GM08714 (cell line): Measurements from ENCODE around the gene SPAG6.

Experiments used
- H3K4me3 ChIP-seq: fragments of 200-500 bp; sonication (Bioruptor generic); 2 replicates; pipeline ENCODE4 v1.5.1; 2014; ENCODE audit warnings: mild to moderate bottlenecking, low read length, inconsistent platforms
- ZNF274 ChIP-seq: IDR thresholded peaks from 2 replicates; pipeline ENCODE4 v1.6.1; 2012; ENCODE audit warnings: mild to moderate bottlenecking, low read depth, low read length

The SPAG6 gene

DNA sequence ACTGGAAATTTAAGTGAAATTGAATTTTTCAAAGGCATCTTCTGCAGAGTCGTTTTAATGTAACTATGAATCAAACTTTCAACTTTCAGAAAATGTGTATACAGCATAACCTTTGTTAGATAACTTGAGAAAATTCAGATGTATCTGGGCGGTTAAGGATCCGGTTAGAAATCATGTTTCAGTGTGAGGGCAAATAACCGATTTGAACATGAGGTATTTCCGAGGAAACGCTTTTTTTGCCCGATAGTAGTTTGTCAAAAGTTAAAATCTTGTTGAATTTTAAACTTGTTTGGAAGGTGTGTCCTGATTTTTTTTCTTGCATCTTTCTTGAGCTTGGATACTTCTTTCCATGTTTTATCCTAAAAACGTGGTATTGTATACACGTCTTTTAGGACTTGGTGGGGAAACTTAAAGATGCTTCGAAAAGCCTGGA, 25.7 kb upstream of the SPAG6 start:
- TF ChIP-seq ZNF274 = no peak
- H3K4me3 ChIP-seq = peak overlapping the region; percentile 89

DNA sequence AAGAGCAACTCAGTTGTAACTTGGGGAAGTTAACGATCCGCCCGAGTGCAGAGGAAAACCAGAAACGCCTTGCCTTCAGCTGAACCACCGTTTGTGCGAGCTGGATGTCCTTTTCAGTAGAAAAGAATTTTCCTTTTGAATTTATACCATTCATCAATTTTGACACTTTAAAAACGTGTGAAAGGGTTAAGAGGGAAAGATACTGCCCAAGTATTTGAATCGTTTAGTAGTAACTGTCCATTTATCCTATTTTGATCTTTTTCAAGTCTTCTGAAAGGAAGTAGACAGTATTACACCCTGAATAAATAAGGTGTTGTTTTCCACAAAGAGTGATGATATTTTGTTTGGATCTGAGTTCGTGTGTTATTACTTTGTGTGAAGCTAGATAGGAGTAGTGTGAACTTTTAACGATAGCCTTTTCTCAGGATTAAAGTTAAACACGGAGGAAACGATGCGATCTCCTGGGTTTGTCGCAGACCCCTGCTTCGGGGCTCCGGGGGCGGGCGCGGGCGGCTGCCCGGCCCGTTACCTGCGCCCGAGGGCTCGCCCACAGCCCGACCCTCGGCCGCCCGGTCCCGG, 25.2 kb upstream of the SPAG6 start:
- peak overlapping the region; percentile 89 for H3K4me3 ChIP-seq
- no peak for TF ChIP-seq ZNF274

DNA sequence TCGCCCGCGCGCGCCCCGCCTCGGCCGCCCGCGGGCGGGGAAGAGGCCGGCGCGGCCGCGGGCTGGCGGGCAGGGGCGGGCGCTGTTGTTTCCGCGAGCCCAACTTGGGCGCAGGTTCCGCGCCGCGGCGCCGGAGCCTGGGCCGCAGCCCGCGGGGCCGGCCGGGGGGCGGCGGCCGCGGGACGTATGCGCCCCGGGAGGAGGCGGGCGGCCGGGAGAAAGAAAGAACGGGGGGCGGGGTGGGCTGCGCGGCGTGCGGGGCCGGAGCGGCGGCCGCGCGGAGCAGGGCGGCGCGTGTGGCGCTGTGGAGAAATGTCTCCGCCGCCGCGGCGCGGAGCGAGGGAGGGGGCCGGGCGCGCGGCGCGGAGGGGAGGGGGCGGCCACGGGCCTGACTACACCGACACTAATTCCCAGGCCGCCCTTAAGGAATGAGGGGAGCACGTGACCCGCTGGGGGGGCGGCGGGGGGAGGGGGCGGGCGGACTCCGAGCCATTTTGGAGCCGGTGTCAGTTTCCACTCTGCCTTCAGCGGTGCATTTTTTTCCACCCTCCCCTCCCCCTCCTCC, 24.6 kb upstream of the SPAG6 start, which contains the start of gene BMI1:
Gene BMI1, plus strand, starts transcription at position 509 of the 565 bp plus-strand sequence. CDS start 5,351 bp downstream, outside the sequence.
- peak within 1 kb of the TSS; percentile 89 for H3K4me3 ChIP-seq
- no peak for TF ChIP-seq ZNF274

DNA sequence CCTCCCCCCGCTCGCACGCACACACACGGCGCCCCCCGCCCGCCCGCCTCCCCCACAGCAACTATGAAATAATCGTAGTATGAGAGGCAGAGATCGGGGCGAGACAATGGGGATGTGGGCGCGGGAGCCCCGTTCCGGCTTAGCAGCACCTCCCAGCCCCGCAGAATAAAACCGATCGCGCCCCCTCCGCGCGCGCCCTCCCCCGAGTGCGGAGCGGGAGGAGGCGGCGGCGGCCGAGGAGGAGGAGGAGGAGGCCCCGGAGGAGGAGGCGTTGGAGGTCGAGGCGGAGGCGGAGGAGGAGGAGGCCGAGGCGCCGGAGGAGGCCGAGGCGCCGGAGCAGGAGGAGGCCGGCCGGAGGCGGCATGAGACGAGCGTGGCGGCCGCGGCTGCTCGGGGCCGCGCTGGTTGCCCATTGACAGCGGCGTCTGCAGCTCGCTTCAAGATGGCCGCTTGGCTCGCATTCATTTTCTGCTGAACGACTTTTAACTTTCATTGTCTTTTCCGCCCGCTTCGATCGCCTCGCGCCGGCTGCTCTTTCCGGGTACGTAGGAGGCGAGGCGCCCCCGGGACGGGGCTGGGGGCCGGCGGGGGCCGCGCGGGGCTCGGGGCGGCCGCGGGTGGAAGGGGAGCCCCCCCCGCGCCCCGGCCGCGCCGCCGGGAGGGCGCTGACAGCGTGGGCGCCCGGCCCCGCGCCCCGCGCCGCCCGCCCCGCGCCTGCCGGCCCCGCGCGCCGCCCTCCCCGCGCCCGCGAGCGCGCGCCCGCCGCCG, 24.0 kb upstream of the SPAG6 start:
- H3K4me3 ChIP-seq = peak overlapping the region; percentile 74
- TF ChIP-seq ZNF274 = no peak

DNA sequence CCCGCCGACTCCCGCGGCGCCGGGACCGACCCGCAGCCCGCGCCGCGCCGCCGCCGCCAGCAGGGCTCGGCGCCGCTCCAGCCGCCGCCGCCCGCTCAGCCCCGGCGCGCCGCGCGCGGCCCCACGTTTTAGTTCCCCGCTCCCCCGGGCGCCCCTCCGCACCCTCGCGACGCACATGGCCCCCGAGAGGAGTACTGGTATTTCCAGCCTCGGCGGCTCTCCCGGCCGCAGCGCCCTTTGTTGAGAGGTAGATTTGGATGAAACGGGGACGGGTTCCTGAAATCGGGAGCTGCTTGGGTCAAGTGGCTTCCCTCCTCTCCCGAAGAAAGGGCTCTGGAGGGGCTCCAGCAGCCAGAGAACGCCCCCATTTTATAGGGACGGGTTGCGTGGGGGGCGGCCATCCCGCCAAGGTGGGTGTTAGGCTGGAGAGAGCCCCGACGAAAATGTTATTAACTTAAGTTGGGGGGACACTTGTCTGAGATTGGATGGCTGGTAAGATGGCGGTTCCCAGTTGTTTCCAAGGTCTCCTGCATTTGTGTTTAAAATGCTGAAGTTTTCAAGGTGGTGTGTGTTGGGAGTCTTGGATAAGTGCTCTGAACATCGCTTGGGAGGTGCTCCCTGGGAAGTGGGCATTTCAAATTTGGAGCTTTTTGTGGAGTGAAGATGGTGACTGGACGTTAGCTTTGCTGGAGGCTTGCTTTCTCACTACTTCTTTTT, 23.2 kb upstream of the SPAG6 start:
- H3K4me3 ChIP-seq = peak overlapping the region; percentile 74
- TF ChIP-seq ZNF274 = no peak

DNA sequence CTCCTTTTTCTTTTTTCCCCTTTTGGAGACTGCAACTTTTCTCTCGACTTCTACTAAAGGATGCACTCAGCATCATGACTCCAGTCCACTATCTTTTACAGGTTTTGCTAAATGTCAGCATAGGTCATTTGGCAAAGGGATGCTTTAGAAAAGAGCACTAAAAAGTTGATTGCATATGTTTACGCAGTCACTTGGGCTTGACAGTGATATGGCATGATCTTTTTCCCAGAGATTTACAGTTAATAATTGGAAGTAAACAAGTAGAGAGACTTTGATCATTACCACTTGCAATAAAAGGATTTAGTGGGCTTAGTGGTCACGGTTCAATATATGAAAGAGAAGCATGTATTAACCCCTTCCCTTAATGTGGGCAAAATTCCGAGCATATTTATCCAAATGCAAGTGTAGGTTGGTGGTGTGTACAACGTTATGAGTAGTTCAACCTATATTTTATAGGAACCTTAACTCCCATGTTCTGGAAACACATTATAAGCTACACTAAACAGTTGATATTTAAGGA, 22.6 kb upstream of the SPAG6 start:
- TF ChIP-seq ZNF274 = no peak
- peak overlapping the region; percentile 74 for H3K4me3 ChIP-seq

DNA sequence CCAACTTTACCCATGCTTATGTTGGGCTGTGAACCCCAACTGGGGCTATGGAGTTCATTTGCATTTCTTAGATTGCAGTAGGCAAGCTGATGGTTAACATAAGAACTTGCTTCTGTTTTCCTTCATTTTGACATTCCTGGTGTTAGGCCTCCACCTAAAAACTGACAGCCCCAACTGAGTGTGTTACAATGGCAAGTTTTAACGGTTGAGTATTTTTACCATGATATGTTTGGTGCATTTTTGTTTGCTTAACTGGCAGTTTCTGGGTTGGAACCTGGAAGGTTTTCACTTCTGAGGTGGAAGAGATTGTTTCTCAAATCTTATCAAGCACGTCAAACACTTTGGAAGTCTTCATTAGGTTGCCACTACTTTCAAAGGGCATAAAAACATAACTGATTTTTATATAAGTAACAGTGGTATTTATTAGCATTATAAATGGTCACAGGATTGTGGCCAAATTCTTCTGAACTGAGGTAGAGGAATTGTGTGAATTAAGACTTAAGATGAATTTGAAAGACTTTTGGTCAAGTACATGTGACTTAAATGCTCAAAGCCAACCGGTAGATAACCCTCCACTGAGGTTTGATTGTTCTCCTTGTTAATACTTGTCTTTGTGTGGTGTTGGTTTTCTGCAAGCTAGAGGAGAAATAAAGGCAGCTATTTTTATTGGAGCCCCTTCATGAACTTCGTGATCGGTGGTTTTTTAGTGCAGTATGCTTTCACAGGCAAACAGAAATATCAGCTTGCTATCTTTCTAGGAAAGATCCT, 21.6 kb upstream of the SPAG6 start:
- no peak overlapping the region; the same call in 1 of the 2 replicates for H3K4me3 ChIP-seq

DNA sequence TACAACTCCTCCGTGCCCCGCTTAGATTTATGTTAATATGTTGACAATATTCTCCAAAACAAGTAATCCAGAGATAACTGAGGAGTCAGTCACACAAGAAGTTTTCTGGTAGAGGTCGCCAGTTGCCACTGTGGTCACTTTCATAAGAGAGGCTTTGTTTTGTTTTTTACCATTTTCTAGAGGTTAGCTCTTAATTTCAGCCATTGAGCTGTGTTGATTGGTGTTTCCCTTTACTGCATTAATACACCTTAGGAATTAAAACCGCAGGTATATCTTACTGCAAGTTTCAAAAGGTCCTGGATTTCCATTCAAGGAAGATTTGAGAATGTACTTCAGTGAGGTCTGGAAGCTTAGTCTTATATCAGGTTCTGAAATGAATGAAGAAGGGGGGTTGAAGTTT, 20.9 kb upstream of the SPAG6 start:
- no peak for TF ChIP-seq ZNF274
- H3K4me3 ChIP-seq = peak overlapping the region; percentile 71

More for the DNA sequence above, 21.6 kb upstream of the SPAG6 start:
- TF ChIP-seq ZNF274 = no peak

DNA sequence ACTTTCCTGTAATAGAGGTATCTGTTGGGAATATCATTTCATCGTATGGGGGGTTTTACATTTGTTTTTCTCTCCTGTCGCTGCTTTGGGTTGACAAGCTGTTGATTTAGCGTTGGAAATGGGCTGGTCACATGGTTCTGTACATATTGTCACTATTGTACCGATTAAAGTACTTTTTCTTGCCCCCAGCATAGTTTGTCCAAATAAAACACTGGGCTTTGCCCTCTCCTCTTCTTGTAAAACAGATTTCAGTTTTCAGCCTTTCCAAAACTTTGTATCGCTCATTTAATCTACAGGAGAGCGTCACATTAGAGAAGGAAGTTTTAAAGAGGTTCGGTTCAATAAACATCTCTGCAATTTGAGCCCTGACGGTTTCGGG, 20.4 kb upstream of the SPAG6 start:
- no peak for TF ChIP-seq ZNF274
- H3K4me3 ChIP-seq = peak overlapping the region; percentile 71

DNA sequence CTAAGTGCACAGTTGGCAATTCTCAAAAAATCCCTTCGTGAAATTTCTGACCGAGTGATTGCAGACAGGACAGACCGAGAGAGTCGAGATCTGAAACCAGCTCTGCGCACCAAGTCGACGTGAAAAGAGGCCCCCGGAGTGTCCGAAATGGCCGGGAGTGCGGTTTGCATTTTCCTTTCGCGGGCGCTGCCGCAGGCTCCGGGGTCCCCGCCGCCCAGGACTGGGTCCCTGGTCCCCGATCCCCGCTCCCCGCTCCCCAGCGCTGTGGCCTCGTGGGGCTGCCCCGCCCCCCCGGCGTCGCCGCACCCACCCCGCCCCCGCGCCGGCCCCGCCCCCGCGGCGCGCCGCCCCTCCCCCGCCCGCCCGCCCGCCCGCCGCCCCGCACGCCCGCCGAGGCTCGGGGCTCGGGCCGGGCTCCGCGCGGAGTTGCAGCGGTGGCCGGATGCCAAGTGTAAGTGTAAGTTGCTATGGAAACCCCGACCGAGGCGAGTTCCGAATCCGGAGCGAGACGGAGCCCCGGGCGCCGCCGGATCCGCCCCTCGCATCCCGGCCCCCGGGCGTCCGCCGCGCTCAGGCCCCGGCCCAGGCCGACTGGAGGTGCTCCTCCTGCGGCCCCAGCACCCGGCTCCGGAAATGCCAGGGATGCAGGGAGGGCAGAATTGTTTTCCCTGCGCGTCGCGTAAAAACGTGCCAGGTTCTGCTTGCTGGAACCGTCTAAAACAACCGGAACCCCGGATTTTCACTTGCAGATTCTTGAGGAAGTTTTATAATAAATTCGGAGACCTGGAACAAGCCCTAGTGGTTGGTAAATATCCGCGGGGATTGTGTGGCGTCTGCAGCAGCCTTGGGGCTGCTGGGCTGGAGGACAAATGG, 19.8 kb upstream of the SPAG6 start:
- H3K4me3 ChIP-seq = peak overlapping the region; percentile 72
- no peak for TF ChIP-seq ZNF274

DNA sequence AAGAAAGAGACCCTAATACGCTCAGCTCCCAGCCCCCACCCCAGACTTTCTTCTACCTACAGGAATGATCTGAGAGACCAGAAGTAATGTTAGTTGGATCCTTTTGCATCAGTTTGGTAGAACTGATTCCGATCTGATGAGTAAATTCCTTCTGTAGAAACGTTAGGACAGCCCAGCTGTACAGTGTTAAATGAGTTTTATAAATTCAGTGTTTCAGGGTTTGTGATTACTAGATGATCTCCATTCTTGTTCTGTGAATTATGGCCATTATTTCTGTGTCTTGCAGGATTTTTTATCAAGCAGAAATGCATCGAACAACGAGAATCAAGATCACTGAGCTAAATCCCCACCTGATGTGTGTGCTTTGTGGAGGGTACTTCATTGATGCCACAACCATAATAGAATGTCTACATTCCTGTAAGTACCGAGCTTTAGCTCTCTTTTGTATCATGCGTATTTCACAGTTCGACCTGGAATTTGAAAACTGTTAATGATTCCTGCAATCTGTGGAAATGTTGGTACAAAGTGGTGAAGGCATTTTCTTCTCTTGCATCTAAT, 19.1 kb upstream of the SPAG6 start:
- H3K4me3 ChIP-seq = peak overlapping the region; percentile 72
- no peak for TF ChIP-seq ZNF274

DNA sequence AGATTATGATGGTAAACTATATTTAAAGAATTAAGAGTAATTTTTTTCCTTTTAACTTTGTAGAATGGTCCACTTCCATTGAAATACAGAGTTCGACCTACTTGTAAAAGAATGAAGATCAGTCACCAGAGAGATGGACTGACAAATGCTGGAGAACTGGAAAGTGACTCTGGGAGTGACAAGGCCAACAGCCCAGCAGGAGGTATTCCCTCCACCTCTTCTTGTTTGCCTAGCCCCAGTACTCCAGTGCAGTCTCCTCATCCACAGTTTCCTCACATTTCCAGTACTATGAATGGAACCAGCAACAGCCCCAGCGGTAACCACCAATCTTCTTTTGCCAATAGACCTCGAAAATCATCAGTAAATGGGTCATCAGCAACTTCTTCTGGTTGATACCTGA, 16.1 kb upstream of the SPAG6 start:
- TF ChIP-seq ZNF274 = no peak
- no peak overlapping the region for H3K4me3 ChIP-seq

DNA sequence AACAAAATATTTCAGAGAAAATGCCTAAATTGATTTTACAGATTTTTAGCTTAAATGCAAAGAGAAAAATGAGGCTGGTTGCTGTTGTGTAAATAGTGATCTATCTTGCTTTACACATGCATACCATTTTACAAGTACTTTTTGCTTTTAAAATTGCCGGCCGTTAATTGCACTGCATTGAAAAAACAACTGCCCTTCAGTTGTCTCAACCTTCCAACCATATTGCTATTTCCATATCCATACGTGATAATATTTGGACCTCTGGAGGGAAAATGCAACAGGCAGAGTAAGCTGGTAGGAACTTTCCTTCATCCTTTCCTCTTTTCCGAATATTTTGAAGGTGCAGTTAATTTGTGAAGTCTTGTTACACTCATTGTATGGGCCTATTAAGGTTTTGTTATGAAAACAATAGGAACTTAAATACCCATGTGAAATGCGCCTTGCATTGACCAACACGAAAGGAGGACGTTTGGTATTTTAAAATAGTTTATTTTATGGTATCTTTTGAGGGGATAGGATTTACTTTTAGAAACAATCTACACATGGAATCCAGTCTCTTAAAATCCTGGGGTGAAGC, 13.1 kb upstream of the SPAG6 start:
- TF ChIP-seq ZNF274 = no peak
- H3K4me3 ChIP-seq = no peak overlapping the region
